Central memory CD8-positive, alpha-beta T cell (primary cell): ENCODE data around the gene GNAI3.

Experiments used
- ATAC-seq: fragments of 150-1000 bp; cut with Tn5 transposase; replicated peaks from 2 replicates; pipeline ENCODE4 v1.10.0; 2022; ENCODE audit warnings: mild to moderate bottlenecking, moderate FRiP score, moderate number of reproducible peaks; ENCODE audit not compliant: poor library complexity, severe bottlenecking; ENCODE audit errors: extremely low read depth
- DNase-seq, 2 donors: peaks; one replicate each; pipeline ENCODE4 v3.0.0; 2021; ENCODE audit warnings: low spot score in 2 of 2
- H3K27ac Mint-ChIP-seq: one replicate; pipeline ENCODE4 v1.8.0; 2022; ENCODE audit warnings: low read depth, mild to moderate bottlenecking, moderate library complexity, mixed read lengths
- H3K27me3 Mint-ChIP-seq: one replicate; pipeline ENCODE4 v1.8.0; 2022; ENCODE audit warnings: mixed read lengths
- H3K36me3 Mint-ChIP-seq: one replicate; pipeline ENCODE4 v1.8.0; 2022; ENCODE audit warnings: mild to moderate bottlenecking, moderate library complexity, mixed read lengths; ENCODE audit not compliant: insufficient read depth
- H3K4me1 Mint-ChIP-seq: one replicate; pipeline ENCODE4 v1.8.0; 2022; ENCODE audit warnings: mixed read lengths
- H3K4me3 Mint-ChIP-seq: one replicate; pipeline ENCODE4 v1.8.0; 2022; ENCODE audit warnings: mild to moderate bottlenecking, moderate library complexity, mixed read lengths
- H3K9me3 Mint-ChIP-seq: one replicate; pipeline ENCODE4 v1.8.0; 2022; ENCODE audit warnings: mixed read lengths

The GNAI3 gene

DNA sequence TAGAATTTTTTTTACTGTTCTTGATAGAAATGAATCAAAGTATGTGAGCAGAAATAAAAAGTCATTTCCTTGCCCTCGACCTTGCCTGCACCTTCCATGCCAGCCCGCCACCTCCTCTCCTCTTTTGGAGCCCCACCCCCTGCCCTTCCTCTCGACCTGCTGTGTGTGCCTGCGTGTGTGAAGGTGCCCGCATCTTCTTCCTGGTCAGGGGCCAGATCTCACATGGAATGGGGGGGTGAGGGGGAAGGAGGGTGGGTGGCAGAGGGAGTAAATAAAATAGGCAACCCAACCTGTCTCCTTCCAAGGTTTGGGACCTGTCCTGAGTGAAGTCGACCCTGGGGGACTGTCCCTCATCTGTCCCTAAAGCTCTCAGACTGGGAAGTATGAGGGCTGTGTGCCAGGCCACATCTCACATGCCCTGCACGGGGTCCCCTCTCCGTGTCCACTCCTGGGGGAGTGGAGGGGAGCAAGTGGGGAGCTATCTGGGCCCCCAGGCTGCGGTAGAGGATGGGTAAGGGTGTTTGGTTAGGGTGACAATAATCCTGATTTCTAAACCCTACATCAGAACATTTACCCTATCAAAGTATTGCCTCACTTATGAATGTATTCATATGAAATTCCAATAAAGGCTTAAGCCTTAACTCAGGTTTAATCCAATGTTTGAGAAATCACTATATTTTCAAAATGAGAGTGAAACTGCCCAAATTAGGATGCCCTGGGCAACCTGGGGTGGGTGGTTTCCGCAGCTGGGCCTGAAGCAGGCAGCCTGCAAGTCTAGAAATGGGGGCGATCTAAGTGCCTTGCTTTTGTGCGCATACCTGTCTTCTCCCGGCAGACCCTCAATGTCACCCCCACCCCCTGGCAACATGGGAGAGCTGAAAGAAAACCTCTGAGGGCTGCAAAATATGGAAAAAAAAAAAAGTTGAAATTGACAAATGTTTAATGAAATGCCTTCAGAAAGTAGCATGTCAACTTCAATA lies 86.6 kb downstream of the GNAI3 start:
- DNase-seq (peak in 1 of 2 donors; percentile 6), ATAC-seq (no peak)
- peak overlapping the region; percentile 25 for H3K27ac Mint-ChIP-seq
- peaks cover 9% of the 10 kb centered on the region for H3K36me3 Mint-ChIP-seq
- H3K9me3 Mint-ChIP-seq, result no peaks in the 10 kb centered on the region
- H3K4me1 Mint-ChIP-seq, result peaks cover 8% of the 10 kb centered on the region
- peaks cover 4% of the 10 kb centered on the region for H3K27me3 Mint-ChIP-seq
- H3K4me3 Mint-ChIP-seq, result no peak overlapping the region

- ATAC-seq, result no peak
- H3K27ac Mint-ChIP-seq, result no peak overlapping the region
Observed at GRCh38 chr1:109635862-109636200, 87.4 kb downstream of the GNAI3 start.

GRCh38 chr1:109636201-109636952 lies 88.0 kb downstream of the GNAI3 start:
- ATAC-seq (no peak), DNase-seq (peak in 1 of 2 donors; percentile 5)
- Mint-ChIP-seq H3K27me3 (peaks cover 8% of the 10 kb centered on the region), H3K9me3 (no peaks in the 10 kb centered on the region), H3K27ac (peak overlapping the region; percentile 13), H3K4me1 (peaks cover 12% of the 10 kb centered on the region), H3K36me3 (peaks cover 2% of the 10 kb centered on the region), H3K4me3 (no peak overlapping the region)

More at GRCh38 chr1:109635862-109636200, 87.4 kb downstream of the GNAI3 start:
- no peak for DNase-seq
- Mint-ChIP-seq H3K9me3 (no peaks in the 10 kb centered on the region), H3K4me1 (peaks cover 12% of the 10 kb centered on the region), H3K4me3 (no peak overlapping the region), H3K27me3 (peaks cover 8% of the 10 kb centered on the region), H3K36me3 (peaks cover 8% of the 10 kb centered on the region)

DNA sequence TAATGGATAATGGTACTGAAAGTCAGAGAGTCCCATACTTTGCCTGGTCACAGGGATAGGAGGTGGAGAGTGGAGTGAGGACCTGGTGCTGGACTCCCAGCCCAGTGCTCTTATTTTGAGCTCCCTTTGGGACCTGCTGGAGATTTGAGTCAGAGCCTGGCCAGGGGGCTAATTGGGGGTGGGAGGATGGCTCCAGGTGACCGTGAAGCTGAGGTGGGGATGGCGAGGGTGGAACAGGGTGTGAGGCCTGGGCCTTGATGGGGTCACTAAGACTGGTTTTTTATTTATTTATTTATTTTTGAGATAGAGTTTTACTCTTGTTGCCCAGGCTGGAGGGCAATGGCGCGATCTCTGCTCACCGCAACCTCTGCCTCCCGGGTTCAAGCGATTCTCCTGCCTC lies 89.0 kb downstream of the GNAI3 start:
- Mint-ChIP-seq H3K9me3 (no peaks in the 10 kb centered on the region), H3K4me1 (peaks cover 12% of the 10 kb centered on the region), H3K27me3 (peaks cover 8% of the 10 kb centered on the region), H3K27ac (peak overlapping the region; percentile 13), H3K4me3 (no peak overlapping the region), H3K36me3 (peaks cover 2% of the 10 kb centered on the region)
- ATAC-seq (no peak), DNase-seq (peak in 1 of 2 donors; percentile 3)

DNA sequence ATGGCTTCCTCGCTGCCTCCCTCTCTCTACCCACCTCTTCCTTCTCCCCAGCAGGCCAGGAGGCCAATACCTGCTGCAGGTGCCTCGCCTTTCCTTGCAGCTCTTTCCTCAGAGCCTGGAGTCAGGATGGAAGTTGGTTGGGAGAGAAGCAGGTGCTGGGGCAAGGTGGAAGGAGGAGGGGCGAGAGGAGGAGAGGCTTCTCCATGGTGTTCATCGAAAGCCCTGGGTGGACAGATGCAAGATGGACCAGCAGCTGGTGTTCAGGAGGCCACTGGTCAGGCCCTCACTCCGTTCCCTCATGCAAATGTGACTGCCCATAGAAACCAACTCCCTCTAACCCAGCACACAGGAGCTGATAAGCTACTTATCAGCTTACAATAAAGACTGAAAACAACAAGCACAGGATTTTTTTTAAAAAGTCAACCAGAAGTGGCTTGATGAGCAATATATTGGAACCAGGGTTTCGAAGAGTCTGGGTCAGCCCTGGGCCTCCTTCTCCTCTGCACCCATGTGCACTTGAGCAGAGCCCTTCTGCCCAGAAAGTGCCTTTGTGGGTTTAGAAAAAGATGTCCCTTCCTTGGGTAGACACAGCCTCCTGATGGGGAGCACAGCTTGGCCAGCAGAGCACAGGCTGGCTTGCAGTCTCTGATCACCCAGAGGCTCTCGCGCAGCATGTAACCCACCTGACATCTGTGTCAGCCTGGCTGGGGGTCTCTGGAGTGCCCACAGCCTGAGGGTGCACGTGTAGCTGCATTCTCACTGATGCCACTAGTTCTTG lies 90.8 kb downstream of the GNAI3 start:
- DNase-seq (peak in 1 of 2 donors; percentile 6), ATAC-seq (no peak)
- Mint-ChIP-seq H3K36me3 (peaks cover 5% of the 10 kb centered on the region), H3K27ac (no peak overlapping the region), H3K9me3 (no peaks in the 10 kb centered on the region), H3K27me3 (peaks cover 8% of the 10 kb centered on the region), H3K4me1 (peaks cover 12% of the 10 kb centered on the region), H3K4me3 (no peak overlapping the region)

GRCh38 chr1:109639841-109640184 lies 91.4 kb downstream of the GNAI3 start:
- H3K36me3 Mint-ChIP-seq, result peaks cover 5% of the 10 kb centered on the region
- no peak overlapping the region for H3K4me3 Mint-ChIP-seq
- ATAC-seq (no peak), DNase-seq (peak in 1 of 2 donors; percentile 9)
- H3K27me3 Mint-ChIP-seq, result peaks cover 8% of the 10 kb centered on the region
- no peak overlapping the region for H3K27ac Mint-ChIP-seq
- peaks cover 7% of the 10 kb centered on the region for H3K4me1 Mint-ChIP-seq
- H3K9me3 Mint-ChIP-seq, result no peaks in the 10 kb centered on the region

GRCh38 chr1:109640285-109640865 lies 92.0 kb downstream of the GNAI3 start:
- H3K27ac Mint-ChIP-seq, result no peak overlapping the region
- H3K4me3 Mint-ChIP-seq, result no peak overlapping the region

GRCh38 chr1:109641078-109641740 lies 92.8 kb downstream of the GNAI3 start:
- Mint-ChIP-seq H3K4me1 (peaks cover 6% of the 10 kb centered on the region), H3K27ac (no peak overlapping the region), H3K4me3 (no peak overlapping the region), H3K36me3 (peaks cover 5% of the 10 kb centered on the region), H3K9me3 (no peaks in the 10 kb centered on the region), H3K27me3 (peaks cover 8% of the 10 kb centered on the region)
- no peak for ATAC-seq
- peak in 1 of 2 donors; percentile 7 for DNase-seq

More at GRCh38 chr1:109640285-109640865, 92.0 kb downstream of the GNAI3 start:
- DNase-seq, result peak; percentile 72 to 93
- Mint-ChIP-seq H3K9me3 (no peaks in the 10 kb centered on the region), H3K27me3 (peaks cover 8% of the 10 kb centered on the region), H3K36me3 (peaks cover 5% of the 10 kb centered on the region), H3K4me1 (peaks cover 6% of the 10 kb centered on the region)
- peak; percentile 70 for ATAC-seq

- Mint-ChIP-seq H3K27me3 (peaks cover 8% of the 10 kb centered on the region), H3K9me3 (no peaks in the 10 kb centered on the region), H3K36me3 (peaks cover 5% of the 10 kb centered on the region), H3K4me1 (peaks cover 6% of the 10 kb centered on the region), H3K27ac (no peak overlapping the region), H3K4me3 (no peak overlapping the region)
- ATAC-seq (no peak), DNase-seq (no peak)
Observed at GRCh38 chr1:109641861-109642260, 93.4 kb downstream of the GNAI3 start.

DNA sequence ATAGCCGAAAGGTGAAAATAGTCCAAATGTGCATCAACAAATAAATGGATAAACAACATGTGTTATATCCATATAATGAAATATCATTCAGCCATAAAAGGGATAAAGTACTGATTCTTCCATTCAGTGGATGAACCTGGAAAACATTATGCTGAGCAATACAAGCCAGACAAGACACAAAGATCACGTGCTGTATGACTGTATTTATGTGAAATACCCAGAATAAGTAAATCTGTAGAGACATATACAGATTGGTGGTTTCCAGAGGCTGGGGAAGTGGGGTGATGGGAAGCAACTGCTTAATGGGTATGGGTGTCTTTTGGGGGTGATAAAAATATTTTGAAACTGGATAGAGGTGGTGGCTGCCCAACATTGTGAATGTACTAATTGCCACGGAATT lies 94.2 kb downstream of the GNAI3 start:
- ATAC-seq (no peak), DNase-seq (no peak)
- no peak overlapping the region for H3K27ac Mint-ChIP-seq
- H3K36me3 Mint-ChIP-seq, result peaks cover 5% of the 10 kb centered on the region
- no peak overlapping the region for H3K4me3 Mint-ChIP-seq
- peaks cover 6% of the 10 kb centered on the region for H3K4me1 Mint-ChIP-seq
- H3K27me3 Mint-ChIP-seq, result peaks cover 8% of the 10 kb centered on the region
- H3K9me3 Mint-ChIP-seq, result no peaks in the 10 kb centered on the region

DNA sequence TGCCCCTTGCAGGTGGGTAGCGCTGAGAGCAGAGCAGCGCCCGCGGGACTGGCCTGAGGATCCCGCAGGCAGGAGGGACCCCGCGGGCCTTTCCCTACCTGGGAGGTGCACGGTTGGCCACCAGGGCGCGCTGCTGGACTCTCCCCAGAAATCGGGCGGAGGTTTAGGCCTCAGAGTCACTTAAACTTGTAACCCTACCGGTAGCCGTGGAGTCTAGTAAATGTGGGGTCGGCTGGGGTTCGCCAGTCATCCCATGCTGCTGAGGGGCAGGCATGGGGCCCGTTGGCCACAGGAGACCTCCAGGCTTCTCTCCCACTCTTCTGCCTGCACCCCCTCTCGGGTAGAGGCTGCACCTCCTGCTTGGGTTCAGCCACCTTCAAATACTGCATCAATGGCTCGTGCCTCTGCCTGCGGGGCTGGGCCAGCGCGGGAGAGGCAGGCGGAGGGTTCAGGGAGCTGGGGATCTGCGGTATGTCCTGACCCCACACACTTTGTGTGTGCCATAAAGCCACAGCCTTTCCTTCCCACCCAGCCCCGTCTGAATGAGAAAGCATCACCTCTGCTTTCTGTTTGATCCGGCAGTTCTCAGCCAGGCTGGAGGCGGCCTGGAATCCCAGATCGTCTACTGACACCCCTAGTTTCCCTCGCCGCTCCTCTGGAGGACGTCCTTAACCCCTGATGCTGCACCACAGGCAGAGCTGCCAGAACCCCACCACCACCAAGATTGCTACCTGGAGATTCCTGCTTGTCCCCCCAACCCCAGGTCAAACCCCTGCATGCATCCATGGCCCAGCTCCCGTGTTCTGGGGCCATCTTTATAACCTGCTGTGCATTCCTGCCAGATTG lies 95.2 kb downstream of the GNAI3 start:
- peaks cover 6% of the 10 kb centered on the region for H3K4me1 Mint-ChIP-seq
- H3K27me3 Mint-ChIP-seq, result peaks cover 8% of the 10 kb centered on the region
- no peak overlapping the region for H3K4me3 Mint-ChIP-seq
- no peak overlapping the region for H3K27ac Mint-ChIP-seq
- ATAC-seq, result peak; percentile 93
- H3K36me3 Mint-ChIP-seq, result peaks cover 5% of the 10 kb centered on the region
- H3K9me3 Mint-ChIP-seq, result no peaks in the 10 kb centered on the region
- peak; percentile 71 to 82 for DNase-seq
